ENCODE measurements around the gene CCNYL1.

GRCh38 chr2:207801259-207801658 is 89.8 kb downstream of the CCNYL1 start:
- TF ChIP-seq POLR2AphosphoS5 (IDR thresholded peaks at IDR 0.05) = no peak
- no peak for TF ChIP-seq CTCF (IDR thresholded peaks at IDR 0.05)
- TF ChIP-seq POLR2A (IDR thresholded peaks at IDR 0.05) = no peak
- no peak for TF ChIP-seq EP300 (IDR thresholded peaks at IDR 0.05)
